NCI-H82 treated with DMSO at 0.1 percent for 48 hours (cell line): ENCODE measurements around the gene SMIM27.
A peak's percentile ranks its signal among the peaks of the same experiment; 100 is the strongest.

Experiments
- DNase-seq: peaks from one replicate; lab custom pipeline; 2025; ENCODE audit not compliant: unreplicated experiment; lab: John Stamatoyannopoulos, UW

SMIM27 gene

GRCh38 chr9:32554591-32554990 lies 2.5 kb downstream of the SMIM27 start:
- no peak for DNase-seq

GRCh38 chr9:32558408-32558934 lies 6.3 kb downstream of the SMIM27 start:
- DNase-seq, result no peak

GRCh38 chr9:32565967-32566366 lies 13.8 kb downstream of the SMIM27 start:
- DNase-seq, result no peak

GRCh38 chr9:32566770-32567169 lies 14.6 kb downstream of the SMIM27 start:
- DNase-seq, result no peak

GRCh38 chr9:32570262-32570661 lies 18.1 kb downstream of the SMIM27 start:
- no peak for DNase-seq

- DNase-seq, result peak; percentile 20
Measured at GRCh38 chr9:32571969-32572899, 20.1 kb downstream of the SMIM27 start.

GRCh38 chr9:32572900-32573523 lies 20.9 kb downstream of the SMIM27 start, which contains the start of gene NDUFB6:
TSS of gene NDUFB6 (minus strand) at chr9:32573159. CDS start at chr9:32573060, 99 bp downstream.
- peak; percentile 59 for DNase-seq

- no peak for DNase-seq
Measured at GRCh38 chr9:32573821-32574220, 21.7 kb downstream of the SMIM27 start.

GRCh38 chr9:32574858-32575257 lies 22.7 kb downstream of the SMIM27 start:
- no peak for DNase-seq

- DNase-seq, result no peak
Measured at GRCh38 chr9:32577316-32577715, 25.2 kb downstream of the SMIM27 start.

- no peak for DNase-seq
Measured at GRCh38 chr9:32578976-32579375, 26.8 kb downstream of the SMIM27 start.

- DNase-seq, result peak; percentile 19
Measured at GRCh38 chr9:32579706-32580331, 27.7 kb downstream of the SMIM27 start.

GRCh38 chr9:32580631-32581300 lies 28.6 kb downstream of the SMIM27 start:
- no peak for DNase-seq

- DNase-seq, result peak; percentile 14
Measured at GRCh38 chr9:32581512-32582143, 29.5 kb downstream of the SMIM27 start.

GRCh38 chr9:32584784-32585183 lies 32.7 kb downstream of the SMIM27 start:
- no peak for DNase-seq

GRCh38 chr9:32587901-32588300 lies 35.8 kb downstream of the SMIM27 start:
- no peak for DNase-seq

- DNase-seq, result peak; percentile 25
Measured at GRCh38 chr9:32589083-32589723, 37.1 kb downstream of the SMIM27 start.

GRCh38 chr9:32590476-32590875 lies 38.3 kb downstream of the SMIM27 start:
- no peak for DNase-seq

GRCh38 chr9:32590898-32591297 lies 38.8 kb downstream of the SMIM27 start:
- no peak for DNase-seq
